HG03571 (cell line): ENCODE data around the gene FAM228B.
A peak's percentile ranks its signal among the peaks of the same experiment; 100 is the strongest.
"Not testable (repeated sequence)": the region's sequence is repeated elsewhere in the genome, so short reads cannot be mapped to it uniquely, and the experiment has no call there.

ENCODE experiments used
- ATAC-seq: cut with Tn5 transposase; IDR thresholded peaks from one replicate; pipeline ENCODE4 v1.9.1; 2021; ENCODE audit not compliant: unreplicated experiment

Gene FAM228B

GRCh38 chr2:24101992-24102391 lies 21.3 kb upstream of the FAM228B start:
- no peak for ATAC-seq

- no peak for ATAC-seq
Measured at GRCh38 chr2:24102677-24103076, 20.6 kb upstream of the FAM228B start.

GRCh38 chr2:24104110-24104650 lies 19.1 kb upstream of the FAM228B start:
- no peak for ATAC-seq

- ATAC-seq, result no peak
Measured at GRCh38 chr2:24104906-24105305, 18.4 kb upstream of the FAM228B start.

GRCh38 chr2:24105816-24106215 lies 17.5 kb upstream of the FAM228B start:
- ATAC-seq, result no peak

GRCh38 chr2:24106786-24107185 lies 16.5 kb upstream of the FAM228B start:
- no peak for ATAC-seq

- no peak for ATAC-seq
Measured at GRCh38 chr2:24107336-24107735, 15.9 kb upstream of the FAM228B start.

GRCh38 chr2:24109431-24109830 lies 13.8 kb upstream of the FAM228B start:
- not testable (repeated sequence) for ATAC-seq

- no peak for ATAC-seq
Measured at GRCh38 chr2:24110660-24111303, 12.5 kb upstream of the FAM228B start.

GRCh38 chr2:24111407-24111901 lies 11.8 kb upstream of the FAM228B start:
- ATAC-seq, result no peak

GRCh38 chr2:24115057-24115456 lies 8.2 kb upstream of the FAM228B start:
- no peak for ATAC-seq

GRCh38 chr2:24117902-24118301 lies 5.4 kb upstream of the FAM228B start:
- no peak for ATAC-seq

- no peak for ATAC-seq
Measured at GRCh38 chr2:24121066-24121465, 2.2 kb upstream of the FAM228B start.

- ATAC-seq, result no peak
Measured at GRCh38 chr2:24121469-24121868, 1.8 kb upstream of the FAM228B start.

GRCh38 chr2:24122366-24123194 lies 689 bp upstream of the FAM228B start:
- no peak for ATAC-seq

GRCh38 chr2:24123922-24124580 lies 782 bp downstream of the FAM228B start:
- peak; percentile 6 for ATAC-seq

GRCh38 chr2:24125956-24126355 lies 2.7 kb downstream of the FAM228B start:
- ATAC-seq, result no peak

- no peak for ATAC-seq
Measured at GRCh38 chr2:24132543-24132942, 9.3 kb downstream of the FAM228B start.

GRCh38 chr2:24140305-24140704 lies 17.0 kb downstream of the FAM228B start:
- not testable (repeated sequence) for ATAC-seq

- no peak for ATAC-seq
Measured at GRCh38 chr2:24147364-24147763, 24.1 kb downstream of the FAM228B start.

- no peak for ATAC-seq
Measured at GRCh38 chr2:24152413-24153197, 29.3 kb downstream of the FAM228B start.
